Type B pancreatic cell (in vitro differentiated cells): ENCODE data around the gene GFOD1. TPM values are rescaled to one million over a fixed set of nuclear protein-coding genes. Genes with fewer than 3 reads are reported as not detected.

Source experiments
- DNase-seq: peaks from one replicate; pipeline ENCODE4 v3.0.0; 2021; ENCODE audit warnings: mixed read lengths; ENCODE audit not compliant: unreplicated experiment; ENCODE audit errors: extremely low spot score
- H3K27ac Mint-ChIP-seq: 2 replicates; pipeline ENCODE4 v1.8.0; 2021; ENCODE audit warnings: mild to moderate bottlenecking, mixed read lengths
- H3K27me3 Mint-ChIP-seq: 2 replicates; pipeline ENCODE4 v1.8.0; 2021; ENCODE audit warnings: mixed read lengths
- H3K36me3 Mint-ChIP-seq: 2 replicates; pipeline ENCODE4 v1.8.0; 2021; ENCODE audit warnings: mixed read lengths
- H3K4me1 Mint-ChIP-seq: one replicate; pipeline ENCODE4 v1.8.0; 2021; ENCODE audit warnings: mixed read lengths; ENCODE audit not compliant: unreplicated experiment
- H3K4me3 Mint-ChIP-seq: 2 replicates; pipeline ENCODE4 v1.8.0; 2021; ENCODE audit warnings: mild to moderate bottlenecking, mixed read lengths
- H3K9me3 Mint-ChIP-seq: 2 replicates; pipeline ENCODE4 v1.8.0; 2021; ENCODE audit warnings: mixed read lengths
- total RNA-seq: library from RNA; stranded (reverse); gene quantifications from 2 replicates; pipeline ENCODE4 v1.2.1, GENCODE V29; 2021; ENCODE audit warnings: low replicate concordance
- TF ChIP-seq, protein P1 (sequence below): fragments of 200-600 bp; sonication (generic); conservative IDR thresholded peaks from 2 replicates; pipeline ENCODE4 v1.5.0; 2021; ENCODE audit warnings: antibody characterized with exemption, mild to moderate bottlenecking

GFOD1 gene
- total RNA-seq, 1 donor from 2014 or later = 4.8 TPM

DNA sequence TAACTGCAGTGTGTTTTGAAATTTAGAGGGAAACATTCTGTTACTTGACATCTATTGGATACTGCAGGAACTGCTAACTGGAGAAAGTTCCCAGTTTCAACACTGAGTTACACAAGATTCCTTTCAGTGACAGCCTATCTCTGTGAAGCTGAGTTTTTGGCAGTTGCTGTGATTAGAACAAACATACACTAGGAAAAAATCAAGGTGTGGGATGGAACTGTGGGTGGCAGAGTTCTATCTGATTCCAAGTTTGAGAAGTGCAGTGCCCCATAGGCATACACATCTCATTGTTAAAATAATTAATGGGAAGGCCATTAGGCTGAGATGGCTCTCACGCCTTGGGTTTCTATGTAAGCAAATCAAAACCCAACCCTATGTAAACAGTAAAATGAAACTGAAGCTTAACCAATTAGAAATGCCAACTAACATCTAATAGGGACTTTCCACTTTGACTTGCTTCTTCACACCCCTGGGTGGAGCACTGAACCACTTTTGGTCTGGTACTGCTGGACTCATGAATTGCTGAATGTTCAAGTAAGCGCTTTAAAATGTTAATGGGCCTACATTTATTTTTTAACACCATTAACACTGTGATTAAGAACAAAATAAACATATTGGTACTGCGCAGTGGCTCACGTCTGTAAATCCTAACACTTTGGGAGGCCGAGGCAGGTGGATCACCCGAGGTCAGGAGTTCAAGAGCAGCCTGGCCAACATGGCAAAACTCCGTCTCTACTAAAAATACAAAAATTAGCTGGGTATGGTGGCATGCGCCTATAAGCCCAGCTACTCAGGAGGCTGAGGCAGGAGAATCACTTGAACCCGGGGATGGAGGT is 103.9 kb downstream of the GFOD1 start:
- Mint-ChIP-seq H3K27ac (no peak overlapping the region), H3K36me3 (no peaks in the 10 kb centered on the region), H3K9me3 (no peaks in the 10 kb centered on the region), H3K27me3 (no peaks in the 10 kb centered on the region), H3K4me1 (peaks cover 22% of the 10 kb centered on the region), H3K4me3 (no peak overlapping the region)
- no peak for DNase-seq
- TF ChIP-seq, protein P1, sequence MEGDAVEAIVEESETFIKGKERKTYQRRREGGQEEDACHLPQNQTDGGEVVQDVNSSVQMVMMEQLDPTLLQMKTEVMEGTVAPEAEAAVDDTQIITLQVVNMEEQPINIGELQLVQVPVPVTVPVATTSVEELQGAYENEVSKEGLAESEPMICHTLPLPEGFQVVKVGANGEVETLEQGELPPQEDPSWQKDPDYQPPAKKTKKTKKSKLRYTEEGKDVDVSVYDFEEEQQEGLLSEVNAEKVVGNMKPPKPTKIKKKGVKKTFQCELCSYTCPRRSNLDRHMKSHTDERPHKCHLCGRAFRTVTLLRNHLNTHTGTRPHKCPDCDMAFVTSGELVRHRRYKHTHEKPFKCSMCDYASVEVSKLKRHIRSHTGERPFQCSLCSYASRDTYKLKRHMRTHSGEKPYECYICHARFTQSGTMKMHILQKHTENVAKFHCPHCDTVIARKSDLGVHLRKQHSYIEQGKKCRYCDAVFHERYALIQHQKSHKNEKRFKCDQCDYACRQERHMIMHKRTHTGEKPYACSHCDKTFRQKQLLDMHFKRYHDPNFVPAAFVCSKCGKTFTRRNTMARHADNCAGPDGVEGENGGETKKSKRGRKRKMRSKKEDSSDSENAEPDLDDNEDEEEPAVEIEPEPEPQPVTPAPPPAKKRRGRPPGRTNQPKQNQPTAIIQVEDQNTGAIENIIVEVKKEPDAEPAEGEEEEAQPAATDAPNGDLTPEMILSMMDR = no peak

DNA sequence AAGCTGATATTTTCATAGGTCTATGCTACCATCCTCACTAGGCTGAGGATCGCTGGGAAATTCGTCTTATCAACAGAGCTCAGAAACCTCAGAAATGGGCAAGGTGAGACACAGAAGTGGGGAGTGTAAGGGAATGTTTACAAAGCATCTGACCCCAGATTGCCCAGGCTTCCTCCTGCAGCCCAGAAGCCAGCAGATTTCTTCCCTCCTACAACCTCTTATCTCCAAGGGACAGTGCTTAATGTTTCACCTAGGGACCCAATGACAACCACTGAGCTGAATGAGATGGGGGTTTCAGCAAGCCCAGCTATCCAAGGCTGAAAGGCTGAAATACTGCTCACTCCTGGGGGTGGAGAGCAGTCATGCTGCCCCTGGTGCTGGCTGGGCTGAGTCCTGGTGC is 106.6 kb downstream of the GFOD1 start:
- H3K9me3 Mint-ChIP-seq = no peaks in the 10 kb centered on the region
- no peaks in the 10 kb centered on the region for H3K36me3 Mint-ChIP-seq

DNA sequence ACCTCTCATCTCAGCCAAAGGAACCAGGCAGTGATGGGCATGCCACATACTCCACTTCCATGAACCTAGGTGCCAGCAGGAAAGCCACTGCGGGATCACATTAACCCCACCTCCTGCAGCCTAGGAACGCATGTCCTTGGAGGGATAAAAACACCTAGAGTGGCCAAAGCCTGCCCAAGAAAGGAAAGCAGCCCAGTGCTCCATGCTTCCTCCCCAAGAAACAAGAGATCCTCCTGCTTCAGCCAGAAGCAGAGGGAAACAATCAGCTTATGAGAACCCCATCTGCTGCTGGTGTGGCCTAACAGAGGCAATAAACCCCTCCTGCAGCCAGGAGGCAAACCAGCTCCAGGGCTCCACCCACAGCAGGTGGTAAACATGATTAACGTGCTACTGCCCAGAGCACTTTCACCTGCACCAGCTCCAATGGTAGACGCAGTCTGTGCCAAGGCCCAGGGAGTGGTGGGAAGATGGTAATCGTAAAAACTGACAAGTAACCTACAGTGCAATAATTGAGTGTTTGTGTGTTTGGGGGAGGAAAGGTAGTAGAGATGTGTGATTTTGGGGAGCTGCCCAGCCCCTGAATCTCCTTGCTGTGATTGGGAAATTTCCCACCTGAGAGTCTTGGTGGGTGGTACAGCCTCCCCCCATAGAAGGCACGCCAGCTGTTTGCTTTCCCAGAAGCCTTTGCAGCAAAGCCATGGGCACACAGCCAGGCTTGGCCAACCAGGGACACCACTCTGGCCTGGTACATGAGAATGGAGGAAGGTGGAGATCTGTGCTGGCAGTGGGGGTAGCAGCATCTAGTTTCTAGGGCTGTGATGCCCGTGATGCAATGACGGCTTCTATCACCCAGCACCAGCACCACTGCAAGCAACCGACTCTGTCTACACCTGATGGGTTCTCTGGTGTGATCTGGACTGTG is 108.5 kb downstream of the GFOD1 start:
- H3K9me3 Mint-ChIP-seq = no peaks in the 10 kb centered on the region
- H3K27me3 Mint-ChIP-seq = no peaks in the 10 kb centered on the region
- no peak overlapping the region for H3K27ac Mint-ChIP-seq
- TF ChIP-seq, protein P1 = no peak
- H3K36me3 Mint-ChIP-seq = no peaks in the 10 kb centered on the region
- DNase-seq = no peak
- H3K4me1 Mint-ChIP-seq = peaks cover 11% of the 10 kb centered on the region
- H3K4me3 Mint-ChIP-seq = no peak overlapping the region

More for the DNA sequence above, 106.6 kb downstream of the GFOD1 start:
- H3K4me3 Mint-ChIP-seq = no peak overlapping the region
- H3K27me3 Mint-ChIP-seq = no peaks in the 10 kb centered on the region
- TF ChIP-seq, protein P1 = no peak
- DNase-seq = no peak
- no peak overlapping the region for H3K27ac Mint-ChIP-seq
- peaks cover 22% of the 10 kb centered on the region for H3K4me1 Mint-ChIP-seq

DNA sequence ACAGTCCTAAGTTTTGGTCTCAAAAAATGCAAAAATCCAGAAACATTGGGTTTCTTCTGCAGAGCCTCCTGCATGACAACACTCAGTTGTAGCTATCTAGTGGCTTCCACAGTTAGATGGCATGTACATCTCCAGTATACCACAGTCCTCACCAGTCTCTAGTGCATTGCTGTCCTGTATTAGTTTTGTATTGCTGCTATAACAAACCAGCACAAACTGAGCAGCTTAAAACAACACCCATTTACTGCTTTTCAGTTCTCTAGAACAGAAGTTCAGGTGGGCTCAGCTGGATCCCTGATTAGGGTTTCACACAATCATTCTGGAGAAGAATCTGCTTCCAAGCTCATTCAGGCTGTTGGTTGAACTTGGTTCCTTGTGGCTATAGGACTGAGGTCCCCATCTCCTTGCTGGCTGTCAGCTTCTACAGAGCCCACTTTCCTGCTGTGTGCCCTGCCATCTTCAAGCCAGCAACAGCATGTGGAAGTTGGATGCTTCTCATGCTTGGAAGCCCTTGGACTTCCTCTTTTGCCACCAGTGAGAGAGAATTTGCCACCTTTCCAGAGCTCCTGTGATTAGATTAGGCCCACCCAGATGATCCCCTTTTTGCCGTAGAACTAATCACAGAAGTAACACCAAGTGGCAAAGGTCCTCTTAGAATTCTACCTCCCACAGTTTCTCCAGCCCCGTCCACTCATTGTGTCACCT is 110.2 kb downstream of the GFOD1 start:
- Mint-ChIP-seq H3K9me3 (no peaks in the 10 kb centered on the region), H3K27me3 (no peaks in the 10 kb centered on the region), H3K4me1 (peaks cover 24% of the 10 kb centered on the region), H3K27ac (no peak overlapping the region), H3K36me3 (no peaks in the 10 kb centered on the region), H3K4me3 (no peak overlapping the region)
- DNase-seq = no peak
- TF ChIP-seq, protein P1 = no peak

DNA sequence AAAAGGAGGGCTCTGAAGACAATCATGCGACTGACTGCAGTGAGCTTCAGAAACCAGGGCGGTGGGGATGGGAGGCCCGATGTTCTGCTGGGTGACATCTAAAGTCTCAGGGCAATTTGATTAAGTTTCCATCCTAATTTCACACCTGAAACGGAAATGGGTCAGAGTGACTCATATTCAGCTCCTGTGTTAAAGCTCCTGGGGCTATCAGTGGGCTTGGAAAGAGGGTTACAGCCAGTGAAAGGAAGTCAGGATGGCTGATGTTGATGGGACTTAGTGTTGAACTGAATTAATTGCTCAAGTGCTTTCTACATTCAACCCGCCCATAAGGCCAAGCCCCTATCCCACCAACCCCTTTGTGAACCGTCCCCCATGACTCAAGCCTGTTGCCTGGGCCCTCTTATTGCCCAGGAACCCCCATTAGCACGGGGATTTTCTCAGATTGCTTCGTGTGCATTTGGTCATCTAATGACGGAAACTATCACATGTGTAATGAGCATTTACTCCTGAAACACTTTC is 112.0 kb downstream of the GFOD1 start:
- H3K27me3 Mint-ChIP-seq = no peaks in the 10 kb centered on the region
- H3K27ac Mint-ChIP-seq = no peak overlapping the region
- H3K4me1 Mint-ChIP-seq = peaks cover 36% of the 10 kb centered on the region
- H3K36me3 Mint-ChIP-seq = no peaks in the 10 kb centered on the region
- TF ChIP-seq, protein P1 = no peak
- DNase-seq = no peak
- no peaks in the 10 kb centered on the region for H3K9me3 Mint-ChIP-seq
- no peak overlapping the region for H3K4me3 Mint-ChIP-seq
